C1 segment of cervical spinal cord (tissue), 14 donors: ENCODE measurements around the gene HACL1.
"Not testable (repeated sequence)": the region's sequence is repeated elsewhere in the genome, so short reads cannot be mapped to it uniquely, and the experiment has no call there.

Source experiments
- DNase-seq, 14 donors: peaks; one replicate each; lab custom pipeline; 2025; lab: John Stamatoyannopoulos, UW

Gene HACL1

GRCh38 chr3:15581471-15582394, 19.6 kb downstream of the HACL1 start:
- DNase-seq: no peak

GRCh38 chr3:15579051-15579450, 22.3 kb downstream of the HACL1 start:
- no peak for DNase-seq

GRCh38 chr3:15578289-15578867, 23.0 kb downstream of the HACL1 start:
- DNase-seq: no peak

GRCh38 chr3:15576475-15576874, 24.9 kb downstream of the HACL1 start:
- no peak for DNase-seq

- DNase-seq: no peak
Observed at GRCh38 chr3:15575446-15575845, 25.9 kb downstream of the HACL1 start.

GRCh38 chr3:15572138-15572537, 29.2 kb downstream of the HACL1 start:
- DNase-seq: no peak

GRCh38 chr3:15563190-15563589, 38.2 kb downstream of the HACL1 start:
- no peak for DNase-seq

GRCh38 chr3:15562560-15562959, 38.8 kb downstream of the HACL1 start:
- DNase-seq: no peak

- DNase-seq: no peak
Observed at GRCh38 chr3:15558581-15558980, 42.8 kb downstream of the HACL1 start.

- DNase-seq: peak in 1 of 14 donors; percentile 41
Observed at GRCh38 chr3:15557511-15557946, 43.8 kb downstream of the HACL1 start.

- no peak for DNase-seq
Observed at GRCh38 chr3:15556512-15556911, 44.9 kb downstream of the HACL1 start.

GRCh38 chr3:15553749-15554148, 47.6 kb downstream of the HACL1 start:
- no peak for DNase-seq

GRCh38 chr3:15551902-15552301, 49.5 kb downstream of the HACL1 start:
- no peak for DNase-seq

- no peak for DNase-seq
Observed at GRCh38 chr3:15549846-15550245, 51.5 kb downstream of the HACL1 start.

GRCh38 chr3:15542614-15543013, 58.8 kb downstream of the HACL1 start:
- peak in 1 of 14 donors; percentile 13 for DNase-seq

- DNase-seq: no peak
Observed at GRCh38 chr3:15541371-15541770, 60.0 kb downstream of the HACL1 start.

GRCh38 chr3:15539066-15539465, 62.3 kb downstream of the HACL1 start:
- DNase-seq: no peak

GRCh38 chr3:15538345-15538744, 63.0 kb downstream of the HACL1 start:
- no peak for DNase-seq

- no peak for DNase-seq
Observed at GRCh38 chr3:15536856-15537255, 64.5 kb downstream of the HACL1 start.

- no peak for DNase-seq
Observed at GRCh38 chr3:15535732-15536131, 65.6 kb downstream of the HACL1 start.

- not testable (repeated sequence) for DNase-seq
Observed at GRCh38 chr3:15532614-15533013, 68.8 kb downstream of the HACL1 start.

GRCh38 chr3:15531346-15531745, 70.0 kb downstream of the HACL1 start:
- peak in 1 of 14 donors; percentile 27 for DNase-seq
